Sigmoid colon (tissue), 7 donors: Measurements from ENCODE around the gene SLC25A43. TPM values are rescaled to one million over a fixed set of nuclear protein-coding genes. Genes with fewer than 3 reads are reported as not detected.

ENCODE experiments used
- DNase-seq: peaks from one replicate; pipeline ENCODE4 v3.0.0-alpha.2; 2019
- H3K27ac ChIP-seq, 4 donors: fragments of 200-600 bp; sonication (generic); one replicate each; pipeline ENCODE4 v1.5.1; 2016 to 2019; ENCODE audit warnings: mild to moderate bottlenecking in 1 of 4
- H3K27me3 ChIP-seq, 3 donors: fragments of 200-600 bp; sonication (generic); one replicate each; pipeline ENCODE4 v1.5.1; 2019; ENCODE audit warnings: mild to moderate bottlenecking in 1 of 3
- H3K36me3 ChIP-seq, 4 donors: fragments of 200-600 bp; sonication (generic); one replicate each; pipeline ENCODE4 v1.5.1; 2016 to 2019
- H3K4me1 ChIP-seq, 4 donors: fragments of 200-600 bp; sonication (generic); one replicate each; pipeline ENCODE4 v1.5.1; 2017 to 2019
- H3K4me3 ChIP-seq, 4 donors: fragments of 200-600 bp; sonication (generic); one replicate each; pipeline ENCODE4 v1.5.1; 2017 to 2019; ENCODE audit warnings: mild to moderate bottlenecking in 2 of 4, moderate library complexity in 1 of 4
- H3K9me3 ChIP-seq, 4 donors: fragments of 200-600 bp in 3 of 4; sonication (generic) in 3 of 4; one replicate each; pipeline versions ENCODE4 v1.5.1 to v1.6.1; 2013 to 2019
- CTCF ChIP-seq, 4 experiments: fragments of 450-650 bp in 3 of 4; fragments of 200-600 bp in 1 of 4; IDR thresholded peaks; one replicate each; pipeline ENCODE4 v1.5.1; 2016 to 2019; ENCODE audit warnings: antibody characterized with exemption in 4 of 4, mild to moderate bottlenecking in 3 of 4, moderate library complexity in 2 of 4
- EP300 ChIP-seq, 4 donors: sonication (generic); formaldehyde crosslinking; IDR thresholded peaks; one replicate each; pipeline ENCODE4 v1.6.1; 2017; ENCODE audit warnings: antibody characterized with exemption in 4 of 4
- POLR2A ChIP-seq, 2 donors: fragments of 450-650 bp; IDR thresholded peaks; one replicate each; pipeline ENCODE4 v1.6.1; 2016; ENCODE audit warnings: antibody characterized with exemption in 2 of 2, mild to moderate bottlenecking in 2 of 2, moderate library complexity in 2 of 2
- POLR2AphosphoS5 ChIP-seq, 4 donors: sonication (generic); formaldehyde crosslinking; IDR thresholded peaks; one replicate each; pipeline ENCODE4 v1.6.1; 2017; ENCODE audit warnings: antibody characterized with exemption in 4 of 4
- WGBS, 2 donors: extraction: QIAGEN DNeasy Blood & Tissue Kit; methylation state at CpG; one replicate each; pipeline ENCODE4 v1.1.7; 2013; 5-methylcytosine and 5-hydroxymethylcytosine counted together
- intact Hi-C: fragments of 100-400 bp; cut with DNase I; formaldehyde crosslinking; loops from one replicate; pipeline ENCODE4 v1.15.1; 2023
- polyA plus RNA-seq, 3 donors: library from polyadenylated mRNA; stranded (reverse); fragments of 200-250 nt; gene quantifications; one replicate each; pipeline ENCODE4 v1.2.3, GENCODE V29; 2013
- total RNA-seq, 4 donors: library from RNA; depleted of rRNA; stranded (reverse); fragments of >200 nt; gene quantifications; one replicate each; pipeline ENCODE4 v1.1.0, GENCODE V29; 2016
- donor health status: healthy with polysubstance abuse.
- donor health status: Bipolar disorder and iron deficiency.
- donor health status: healthy.

The SLC25A43 gene
- total and polyA plus RNA-seq, 7 donors: 5.3 to 39.5 (median 16.1) TPM

DNA sequence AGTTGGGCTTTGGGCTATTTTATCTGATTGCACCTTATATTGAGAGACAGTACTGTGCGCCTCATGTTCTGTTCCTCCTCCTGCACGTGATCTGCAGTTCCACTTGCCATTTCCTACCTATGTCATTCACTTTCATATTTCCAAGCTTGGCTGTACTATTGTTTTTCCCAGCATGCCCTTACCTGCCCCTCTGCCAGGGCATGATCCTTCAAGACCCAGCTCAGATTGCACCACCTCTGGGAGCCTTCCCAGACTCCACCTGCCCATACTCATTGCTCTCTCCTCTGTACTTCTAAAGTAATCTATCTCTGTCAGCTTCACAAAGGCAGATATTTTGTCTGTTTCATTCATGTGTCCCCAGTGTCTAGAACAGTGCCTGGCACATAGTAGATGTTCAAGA, 80.7 kb downstream of the SLC25A43 start:
- no peak overlapping the region for H3K4me3 ChIP-seq
- no peak for TF ChIP-seq CTCF (IDR thresholded peaks at IDR 0.05)
- no peak for TF ChIP-seq POLR2AphosphoS5 (IDR thresholded peaks at IDR 0.05)
- TF ChIP-seq POLR2A (IDR thresholded peaks at IDR 0.05): no peak
- no peak for TF ChIP-seq EP300 (IDR thresholded peaks at IDR 0.05)
- H3K36me3 ChIP-seq: no peaks in the 10 kb centered on the region
- WGBS, 2 donors: 86% methylated on average over 2 of the region's 2 CpGs
- H3K4me1 ChIP-seq: peaks cover 0 to 8% (median 0%) of the 10 kb centered on the region in 4 donors
- intact Hi-C loops: loop anchor here (10.0 kb wide), 1 partner anchor 95 kb away; the partner anchor contains the start of gene UBE2A
- no peaks in the 10 kb centered on the region for H3K27me3 ChIP-seq
- no peak overlapping the region for H3K27ac ChIP-seq
- DNase-seq: peak; percentile 20
- H3K9me3 ChIP-seq: no peaks in the 10 kb centered on the region

- 41 to 73% methylated on average over 4 of the region's 4 CpGs for WGBS, 2 donors
- H3K4me1 ChIP-seq: peaks cover 0 to 8% (median 0%) of the 10 kb centered on the region in 4 donors
- no peak overlapping the region for H3K4me3 ChIP-seq
- no peak for TF ChIP-seq EP300 (IDR thresholded peaks at IDR 0.05)
- TF ChIP-seq POLR2A (IDR thresholded peaks at IDR 0.05): no peak
- TF ChIP-seq CTCF (IDR thresholded peaks at IDR 0.05): no peak
- no peak for TF ChIP-seq POLR2AphosphoS5 (IDR thresholded peaks at IDR 0.05)
- H3K9me3 ChIP-seq: no peaks in the 10 kb centered on the region
- no peak for DNase-seq
- H3K36me3 ChIP-seq: no peaks in the 10 kb centered on the region
- H3K27me3 ChIP-seq: no peaks in the 10 kb centered on the region
- intact Hi-C loops: loop anchor here (10.0 kb wide), 1 partner anchor 93 kb away; the partner anchor contains the start of gene UBE2A
- no peak overlapping the region for H3K27ac ChIP-seq
Measured at GRCh38 chrX:119481323-119481801, 82.2 kb downstream of the SLC25A43 start.

DNA sequence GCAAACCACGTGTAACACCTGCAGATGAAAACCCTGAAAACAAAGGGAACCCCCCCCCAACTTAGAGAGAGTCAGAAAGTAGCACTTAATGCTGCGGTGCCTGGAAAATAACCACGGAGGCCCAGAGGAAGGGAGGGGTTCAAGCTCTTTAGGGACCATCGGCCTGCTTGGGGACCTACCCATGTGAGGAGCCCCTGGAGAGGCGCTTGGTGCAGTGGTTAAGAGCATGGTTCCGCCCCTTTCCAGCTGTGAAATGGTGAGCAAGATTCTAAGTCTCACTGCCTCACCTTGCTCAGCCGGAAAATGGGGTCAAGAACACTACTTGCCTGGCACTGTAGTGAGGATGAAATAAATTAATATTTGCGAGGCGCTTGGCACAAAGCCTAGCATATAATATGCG, 82.9 kb downstream of the SLC25A43 start:
- Histone ChIP-seq H3K36me3 (no peaks in the 10 kb centered on the region), H3K9me3 (no peaks in the 10 kb centered on the region), H3K27me3 (no peaks in the 10 kb centered on the region), H3K4me1 (peaks cover 0 to 8% (median 0%) of the 10 kb centered on the region in 4 donors), H3K4me3 (peak overlapping the region in 3 of 4 donors; percentile 42 to 48 (median 46)), H3K27ac (peak overlapping the region; percentile 58 to 68 (median 63))
- 52% methylated on average over 10 of the region's 10 CpGs for WGBS, 2 donors
- peak; percentile 61 for DNase-seq
- intact Hi-C loops: loop anchor here (2.0 to 10.0 kb wide), 2 partner anchors 13 to 93 kb away; partner anchors contain the start of genes SLC25A5 and UBE2A
- TF ChIP-seq POLR2AphosphoS5 (IDR thresholded peaks at IDR 0.05) (no peak), CTCF (IDR thresholded peaks at IDR 0.05) (no peak), POLR2A (IDR thresholded peaks at IDR 0.05) (no peak), EP300 (IDR thresholded peaks at IDR 0.05) (no peak)

- Histone ChIP-seq H3K27ac (peak overlapping the region; percentile 58 to 68 (median 63)), H3K9me3 (no peaks in the 10 kb centered on the region), H3K27me3 (no peaks in the 10 kb centered on the region), H3K36me3 (no peaks in the 10 kb centered on the region), H3K4me1 (peaks cover 0 to 8% (median 0%) of the 10 kb centered on the region in 4 donors), H3K4me3 (peak overlapping the region; percentile 14 to 48 (median 44))
- DNase-seq: peak; percentile 74
- WGBS, 2 donors: 11 to 15% methylated on average over 48 of the region's 48 CpGs
- intact Hi-C loops: loop anchor here (2.0 to 10.0 kb wide), 2 partner anchors 14 to 92 kb away; partner anchors contain the start of genes SLC25A5 and UBE2A
- TF ChIP-seq CTCF (IDR thresholded peaks at IDR 0.05): peak; percentile 29 to 69 (median 36)
- TF ChIP-seq POLR2AphosphoS5 (IDR thresholded peaks at IDR 0.05): no peak
- TF ChIP-seq POLR2A (IDR thresholded peaks at IDR 0.05): no peak
Measured at GRCh38 chrX:119482481-119483480, 83.6 kb downstream of the SLC25A43 start.
